Activated CD8-positive, alpha-beta memory T cell treated with anti-CD3 and anti-CD28 coated beads, Interleukin-2, amount 50 U/mL, for 1 hour (primary cell): ENCODE data around the gene HS3ST3A1.
"Not testable (repeated sequence)": the region's sequence is repeated elsewhere in the genome, so short reads cannot be mapped to it uniquely, and the experiment has no call there.

Experiments
- DNase-seq: peaks from one replicate; pipeline ENCODE4 v3.0.0-alpha.2; 2020; ENCODE audit errors: extremely low read depth

Gene HS3ST3A1

DNA sequence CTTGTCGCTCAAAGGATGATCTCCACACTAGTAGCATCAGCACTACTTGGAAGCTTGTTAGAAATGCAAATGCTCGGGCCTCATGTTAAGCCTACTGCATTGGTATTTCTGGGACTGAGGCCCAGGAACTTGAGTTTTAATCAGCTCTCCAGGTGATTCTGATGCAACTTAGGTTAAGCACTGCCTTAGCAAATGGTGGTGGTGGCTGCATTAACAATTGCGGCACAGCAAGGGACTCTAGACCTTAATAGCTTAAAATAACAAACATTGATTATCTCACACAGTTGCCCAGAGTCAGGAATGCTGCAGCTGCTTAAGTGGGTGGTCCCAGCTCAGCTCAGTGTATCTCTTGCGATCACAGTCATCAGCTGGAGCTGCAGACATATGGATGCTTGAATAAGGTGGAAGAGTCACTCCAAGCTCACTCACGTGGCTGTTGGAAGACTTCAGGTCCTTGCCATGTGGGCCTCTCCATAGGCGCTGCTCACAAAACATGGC is 25.8 kb downstream of the HS3ST3A1 start:
- no peak for DNase-seq

DNA sequence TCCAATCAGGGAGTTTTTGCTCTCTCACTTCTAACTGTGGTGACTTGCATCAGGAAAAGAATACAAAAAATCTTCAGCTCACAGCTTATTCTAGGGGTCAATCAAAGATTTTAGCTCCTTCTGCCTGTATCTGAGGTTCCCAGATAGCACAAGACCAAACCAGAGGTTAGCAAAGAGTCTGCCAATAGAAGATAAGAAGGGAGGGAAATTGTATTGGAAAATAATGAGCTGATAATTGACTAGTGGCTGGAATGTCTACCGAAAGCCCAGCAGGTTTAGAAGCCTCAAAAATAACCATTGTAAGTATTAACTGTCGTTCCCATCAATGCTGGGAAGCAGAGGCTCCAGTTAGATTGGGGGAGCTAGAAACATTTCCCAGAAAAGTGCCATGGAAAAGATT is 26.3 kb downstream of the HS3ST3A1 start:
- no peak for DNase-seq

DNA sequence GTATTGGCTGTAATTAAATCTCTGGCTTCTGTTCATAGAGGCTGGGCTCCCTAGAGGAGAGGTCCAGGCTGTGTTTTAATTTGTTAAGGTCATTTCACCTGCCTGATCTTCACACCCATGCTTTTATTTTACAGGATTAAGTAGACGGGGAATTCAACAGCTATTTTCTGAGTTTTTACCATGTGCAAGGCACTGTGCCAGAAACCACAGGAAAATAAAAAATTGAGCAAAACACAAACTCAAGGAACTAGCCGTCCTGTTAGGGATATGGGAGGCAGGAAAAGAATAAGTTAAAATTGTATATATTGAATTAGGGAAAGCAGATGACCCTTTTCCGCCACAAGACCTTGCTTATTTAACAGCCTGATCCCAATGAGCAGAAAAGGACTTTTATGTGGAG is 29.1 kb downstream of the HS3ST3A1 start:
- no peak for DNase-seq

DNA sequence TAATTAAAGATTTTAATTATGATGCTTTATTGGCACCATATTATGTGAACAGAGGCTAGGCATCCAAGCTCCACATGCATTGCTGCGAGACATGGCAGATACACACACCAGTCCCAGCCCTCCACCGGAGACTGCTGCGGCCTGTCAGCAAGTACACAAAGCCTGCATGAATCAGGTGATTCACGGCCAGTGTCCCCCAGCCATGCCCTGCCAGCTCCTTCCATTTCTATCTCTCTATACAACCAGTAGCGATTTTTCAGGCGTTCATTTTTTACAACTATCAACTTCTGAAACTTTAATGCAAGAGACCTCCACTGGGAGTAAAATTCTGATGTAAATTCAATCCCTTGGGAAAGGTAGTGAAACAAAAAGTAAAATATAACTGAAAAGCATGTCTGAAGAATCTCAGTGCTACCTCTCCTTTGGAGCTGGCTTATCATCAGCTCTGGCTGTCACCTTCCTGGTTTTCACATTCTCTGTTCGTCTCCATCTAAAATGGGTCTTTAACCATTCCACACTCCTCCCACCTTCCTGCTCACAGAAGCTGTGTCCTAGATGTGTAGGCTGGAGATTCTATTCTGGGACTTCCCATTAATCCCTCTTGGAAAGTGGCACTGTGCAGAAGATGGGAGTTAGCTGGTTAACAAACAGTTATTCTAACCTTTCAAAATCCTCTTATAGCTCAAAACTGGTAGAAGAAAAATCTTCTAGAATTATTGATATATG is 32.2 kb downstream of the HS3ST3A1 start:
- DNase-seq = no peak

DNA sequence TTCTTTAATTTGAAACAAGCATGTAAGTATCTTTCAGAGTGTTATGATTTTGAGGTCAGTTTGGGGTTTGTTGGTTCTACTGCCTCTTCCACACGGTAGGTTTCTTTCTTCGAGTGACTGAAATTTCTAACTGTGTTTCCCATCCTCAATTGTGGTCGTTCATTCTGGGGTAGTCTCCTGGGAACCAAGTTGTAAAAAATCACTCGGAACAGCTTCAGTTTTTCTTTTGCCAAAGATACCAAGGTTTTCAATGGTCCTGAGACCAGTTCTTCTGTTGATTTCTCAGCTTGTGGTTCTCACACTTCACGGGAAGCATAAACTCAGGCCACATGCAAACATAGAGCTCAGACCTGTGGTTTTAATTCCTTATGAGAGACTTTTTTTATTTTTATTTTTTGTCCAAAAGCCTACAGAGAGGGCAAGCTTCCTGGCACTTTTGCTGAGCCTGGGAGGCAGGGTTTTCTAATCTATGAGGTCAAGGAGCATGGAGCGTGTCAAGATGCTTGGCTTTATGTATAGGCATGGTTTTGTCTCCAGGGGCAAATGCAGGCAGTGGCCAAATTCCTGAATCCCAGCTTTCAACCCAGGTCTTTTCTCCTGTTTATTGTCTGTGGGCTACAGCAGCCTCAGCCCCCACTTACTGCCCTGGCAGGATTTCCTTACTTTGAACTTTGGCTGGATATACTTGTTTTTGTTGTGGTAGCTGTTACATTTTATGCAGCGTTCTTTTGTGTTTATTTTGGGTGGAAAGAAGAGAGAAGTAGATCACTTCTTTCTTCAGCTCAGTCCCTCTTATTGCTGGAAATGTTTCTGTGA is 32.9 kb downstream of the HS3ST3A1 start:
- DNase-seq = no peak

DNA sequence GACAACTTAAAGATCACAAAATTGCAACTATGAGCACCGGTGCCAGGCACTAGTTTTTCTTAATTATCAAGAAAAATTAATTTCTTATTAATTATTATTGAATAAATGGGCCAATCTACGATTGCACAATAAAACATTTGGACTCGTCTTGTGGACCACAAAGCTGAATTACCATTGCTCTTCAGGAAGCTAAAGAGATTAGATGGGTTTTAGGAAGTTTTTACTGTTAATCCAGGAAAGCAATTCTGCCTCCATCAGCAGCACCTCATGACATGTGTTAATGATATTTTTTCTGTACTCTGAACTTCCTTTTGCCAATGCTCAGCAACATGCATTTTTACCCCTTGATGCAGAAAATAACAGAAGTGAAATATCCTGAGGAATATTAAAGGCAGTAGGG is 37.9 kb downstream of the HS3ST3A1 start:
- no peak for DNase-seq

DNA sequence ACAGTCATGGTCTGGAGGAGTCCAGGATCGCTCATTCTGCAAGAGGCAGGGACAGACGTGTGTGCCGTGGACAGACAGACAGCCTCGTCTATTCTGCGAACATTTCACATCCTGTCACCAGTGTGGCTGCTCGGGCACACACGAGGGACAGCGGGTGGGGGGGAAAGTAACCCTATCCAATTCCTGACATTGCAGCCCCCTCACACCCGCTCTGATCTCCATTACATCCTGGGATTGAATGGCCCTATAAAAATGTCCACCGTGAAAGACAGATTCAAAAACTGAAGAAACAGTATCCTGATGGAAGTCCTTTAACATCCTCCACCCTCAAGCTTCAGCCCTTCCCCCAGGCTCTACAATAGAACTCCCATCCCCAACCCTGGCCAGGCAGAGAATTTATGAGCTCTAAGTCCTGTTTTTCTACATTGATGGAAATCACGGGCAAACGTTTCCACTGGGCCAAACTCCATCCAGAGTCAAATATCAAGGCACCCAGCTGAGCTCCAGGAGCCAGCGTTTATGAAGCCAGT is 39.4 kb downstream of the HS3ST3A1 start:
- DNase-seq = no peak

DNA sequence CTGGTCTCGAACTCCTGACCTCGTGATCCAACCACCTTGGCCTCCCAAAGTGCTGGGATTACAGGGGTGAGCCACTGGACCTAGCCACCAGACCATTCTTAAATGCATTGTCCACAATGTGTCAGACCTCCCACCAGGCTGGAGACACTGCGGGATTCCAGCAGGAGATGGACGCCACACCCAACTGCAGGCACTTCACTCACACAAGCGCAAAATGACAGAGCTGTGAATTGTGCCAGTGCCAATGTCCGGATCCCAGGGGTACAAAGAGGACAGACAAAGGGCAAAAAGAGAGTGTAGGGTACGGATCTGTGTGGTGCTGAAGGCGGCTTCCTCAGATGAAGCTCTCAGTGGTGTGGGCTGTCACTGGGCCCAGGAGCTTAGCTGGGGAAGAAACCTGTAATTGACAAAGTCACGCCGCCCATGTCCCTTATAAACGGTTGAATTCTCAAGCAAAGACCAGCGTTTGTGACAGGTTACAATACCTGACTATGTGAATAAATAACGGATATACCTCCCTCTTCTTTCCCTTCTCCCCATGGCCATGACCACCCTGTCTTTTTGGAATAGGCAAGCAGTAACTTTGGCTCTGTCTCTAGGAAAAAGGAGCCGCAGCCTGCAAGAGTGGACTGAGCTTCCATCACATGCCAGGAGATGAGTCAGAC is 40.0 kb downstream of the HS3ST3A1 start:
- DNase-seq = no peak

DNA sequence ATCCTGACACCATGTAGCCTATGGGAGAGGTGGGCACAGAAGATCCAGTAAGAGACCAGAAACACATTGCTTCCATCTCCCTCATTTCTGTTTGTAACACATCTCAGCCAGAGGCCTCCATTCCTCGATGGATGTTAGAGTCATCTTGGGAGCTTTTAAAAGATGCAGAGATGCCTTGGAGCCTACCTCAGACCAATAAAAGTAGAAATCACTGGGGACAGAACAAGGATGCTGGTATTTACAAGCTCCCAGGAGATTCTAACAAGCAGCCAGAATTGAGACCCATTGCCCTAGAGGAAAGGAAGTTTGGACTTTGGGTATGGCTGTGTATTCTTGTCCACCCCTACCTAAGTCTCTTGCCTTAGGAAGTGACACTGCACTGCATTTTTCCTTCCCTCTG is 40.8 kb downstream of the HS3ST3A1 start:
- no peak for DNase-seq

DNA sequence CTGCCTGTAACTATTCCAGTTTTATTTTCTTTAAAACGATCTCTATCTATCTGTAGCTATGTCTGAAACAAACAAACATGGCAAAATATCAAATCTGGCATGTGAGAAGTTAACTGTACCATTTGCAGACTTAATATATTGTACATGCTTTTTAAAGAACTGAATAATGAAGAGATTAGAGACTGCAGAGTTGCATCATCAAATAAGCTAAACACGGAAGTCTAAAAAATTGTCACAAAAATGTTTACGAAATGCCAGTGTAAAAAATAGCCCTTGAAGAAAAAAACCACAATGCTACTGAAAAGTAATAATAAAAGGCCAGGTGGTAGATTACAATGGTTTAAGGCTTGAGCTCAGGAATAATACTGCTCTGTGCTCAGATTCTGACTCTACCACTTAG is 43.1 kb downstream of the HS3ST3A1 start:
- DNase-seq = no peak

DNA sequence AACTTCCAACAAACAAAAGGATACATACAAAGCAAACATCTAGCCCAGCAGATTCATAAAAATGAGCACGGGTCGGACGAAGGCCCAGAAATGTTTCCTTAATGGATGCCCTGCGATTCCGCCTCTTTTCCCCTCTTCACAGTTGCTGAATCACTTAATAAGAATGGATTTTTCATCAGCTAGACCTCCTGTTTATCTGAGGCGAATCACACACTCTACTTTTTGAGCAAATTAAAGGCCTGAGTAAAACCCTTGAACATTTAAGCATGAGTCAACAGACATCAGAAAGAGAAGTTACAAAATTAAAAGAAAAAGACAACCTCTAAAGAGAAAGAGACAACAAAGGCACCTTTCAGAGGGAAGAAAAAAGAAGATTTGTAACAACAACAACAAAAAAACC is 44.7 kb downstream of the HS3ST3A1 start:
- no peak for DNase-seq

DNA sequence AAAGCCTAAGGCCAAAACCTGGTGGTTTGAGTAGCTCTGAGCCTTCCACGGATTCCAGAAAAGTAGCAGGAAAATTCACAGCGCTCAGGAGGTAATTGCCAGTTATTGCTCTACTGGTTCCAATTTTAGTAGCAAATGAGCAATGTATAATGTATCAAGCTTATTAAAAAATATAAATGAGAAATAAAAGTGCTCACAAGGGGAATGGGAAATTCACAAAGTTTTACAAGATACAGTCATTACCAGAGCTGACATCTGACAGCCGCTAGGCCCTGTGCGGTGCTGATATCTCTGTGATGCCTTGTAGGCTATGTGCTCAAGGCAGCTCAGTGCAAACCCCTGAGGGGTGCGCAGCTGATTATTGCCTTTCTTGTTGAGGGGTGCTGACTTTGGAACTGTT is 47.5 kb downstream of the HS3ST3A1 start:
- DNase-seq = no peak

DNA sequence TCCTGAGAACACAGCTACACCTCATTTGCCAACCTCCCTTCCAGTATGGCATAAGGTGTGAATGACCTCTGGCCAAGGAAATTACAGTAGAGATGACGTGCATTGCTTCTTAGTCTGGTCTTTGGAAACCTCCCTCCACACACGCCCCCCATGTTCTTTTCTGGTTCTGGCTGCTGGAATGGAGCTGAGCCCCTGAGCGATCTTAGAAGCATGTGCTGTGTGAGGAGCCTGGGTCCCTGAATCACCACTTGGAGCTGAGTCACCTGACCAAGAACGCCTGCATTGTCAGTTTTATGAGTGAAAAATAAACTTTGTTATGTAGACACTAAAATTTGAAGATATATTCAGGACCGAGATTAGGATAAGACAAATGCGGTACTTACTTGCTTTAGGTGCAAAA is 51.4 kb downstream of the HS3ST3A1 start:
- no peak for DNase-seq

DNA sequence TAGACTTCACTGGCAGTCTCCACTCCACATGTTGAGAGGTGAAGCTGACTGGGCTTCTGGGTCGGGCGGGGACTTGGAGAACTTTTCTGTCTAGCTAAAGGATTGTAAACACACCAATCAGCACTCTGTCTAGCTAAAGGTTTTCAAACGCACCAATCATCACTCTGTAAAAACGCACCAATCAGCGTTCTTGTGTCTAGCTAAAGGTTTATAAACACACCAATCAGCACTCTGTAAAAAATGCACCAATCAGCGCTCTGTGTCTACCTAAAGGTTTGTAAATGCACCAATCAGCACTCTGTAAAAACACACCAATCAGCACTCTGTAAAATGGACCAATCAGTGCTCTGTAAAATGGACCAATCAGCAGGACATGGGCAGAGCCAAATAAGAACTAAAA is 53.2 kb downstream of the HS3ST3A1 start:
- DNase-seq = not testable (repeated sequence)

DNA sequence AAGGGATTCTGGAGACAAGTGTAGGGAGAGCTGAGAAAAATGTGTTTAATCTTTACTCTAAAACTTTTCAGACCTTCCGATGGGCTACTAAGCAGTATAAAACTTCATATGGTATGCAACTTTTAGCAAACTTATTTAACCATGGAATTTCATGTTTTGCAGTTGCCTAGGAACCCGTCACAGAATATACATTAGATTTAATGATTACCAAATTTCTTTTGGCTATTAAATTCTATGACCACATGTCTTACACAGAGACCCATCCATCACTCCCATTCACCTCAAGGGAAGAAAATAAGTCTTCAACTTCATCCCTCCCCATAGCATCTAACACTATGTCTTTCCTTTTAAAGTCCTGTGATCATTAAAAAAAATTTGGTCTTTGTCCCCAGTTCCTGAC is 54.9 kb downstream of the HS3ST3A1 start:
- DNase-seq = no peak

DNA sequence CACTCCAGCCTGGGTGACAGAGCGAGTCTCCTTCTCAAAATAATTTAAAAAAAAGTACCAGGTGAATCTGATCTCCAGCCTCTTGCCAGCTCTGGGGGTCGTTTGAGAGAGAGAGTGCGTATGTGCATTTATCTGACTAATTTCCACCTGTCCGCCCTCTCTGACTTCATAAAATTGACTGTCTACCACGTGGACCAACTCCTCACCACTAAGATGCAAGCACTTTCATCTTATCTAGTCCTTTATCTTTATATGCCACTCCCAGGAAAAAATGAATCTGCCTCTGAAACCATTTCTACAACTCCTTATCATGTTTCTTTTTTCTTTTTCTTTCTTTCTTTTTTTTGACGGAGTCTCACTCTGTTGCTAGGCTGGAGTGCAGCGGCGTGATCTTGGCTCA is 55.8 kb downstream of the HS3ST3A1 start:
- DNase-seq = no peak

DNA sequence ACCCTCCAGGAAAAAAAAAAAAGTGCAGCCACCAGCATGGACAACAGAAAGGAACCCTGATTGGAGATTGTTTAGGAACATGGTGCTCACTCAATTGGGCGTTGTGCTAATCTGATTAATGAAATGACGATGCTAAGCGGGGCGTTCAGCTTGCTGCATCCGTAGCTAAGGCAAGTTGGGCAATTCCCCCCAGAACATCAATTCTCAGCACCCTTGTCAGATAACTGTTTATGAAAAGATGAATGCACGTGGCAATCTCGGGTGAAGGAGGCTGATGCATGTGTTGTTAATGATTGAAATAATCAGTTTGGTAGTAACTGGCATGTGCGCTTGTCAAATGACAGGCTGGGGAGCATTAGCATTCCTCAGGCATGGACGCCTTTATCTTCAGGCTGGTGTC is 57.0 kb downstream of the HS3ST3A1 start:
- DNase-seq = no peak

DNA sequence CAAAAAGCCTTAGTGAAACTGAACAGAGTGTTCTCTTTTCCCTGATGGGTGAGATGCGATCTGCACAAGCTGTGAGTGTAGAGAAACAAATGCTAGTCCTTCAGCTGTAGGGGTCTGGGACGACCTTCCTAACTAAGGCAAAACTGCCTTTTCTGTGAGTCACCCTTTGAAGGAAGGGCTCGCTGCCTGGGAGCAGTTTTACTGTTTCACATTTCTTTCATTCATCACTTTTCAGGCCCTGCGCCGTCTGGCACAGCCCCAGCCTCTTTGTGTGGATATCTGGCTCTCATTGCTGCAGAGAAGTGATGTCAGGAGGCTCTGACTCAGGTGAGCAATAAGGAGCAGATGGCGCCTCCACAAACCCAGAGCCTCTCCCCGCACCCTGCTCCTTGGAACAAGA is 57.4 kb downstream of the HS3ST3A1 start:
- DNase-seq = no peak

DNA sequence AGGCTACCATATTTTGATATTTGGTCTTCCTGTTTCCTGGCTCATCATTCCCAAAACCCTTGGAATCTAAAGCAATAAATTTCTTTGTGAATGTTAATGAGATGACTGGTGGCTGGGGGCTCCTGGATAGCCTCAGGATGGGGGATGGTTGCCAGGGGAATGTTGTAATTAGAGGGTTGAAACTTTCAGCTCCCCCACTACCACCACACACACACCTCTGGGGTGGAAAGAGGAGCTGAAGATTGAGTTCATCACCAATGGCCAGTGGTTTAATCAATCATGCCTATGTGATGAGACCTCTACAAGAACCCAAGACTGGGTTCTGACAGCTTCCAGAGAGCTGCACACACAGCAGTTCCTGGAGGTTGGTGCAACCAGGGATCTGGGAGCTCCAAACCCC is 59.1 kb downstream of the HS3ST3A1 start:
- DNase-seq = no peak

DNA sequence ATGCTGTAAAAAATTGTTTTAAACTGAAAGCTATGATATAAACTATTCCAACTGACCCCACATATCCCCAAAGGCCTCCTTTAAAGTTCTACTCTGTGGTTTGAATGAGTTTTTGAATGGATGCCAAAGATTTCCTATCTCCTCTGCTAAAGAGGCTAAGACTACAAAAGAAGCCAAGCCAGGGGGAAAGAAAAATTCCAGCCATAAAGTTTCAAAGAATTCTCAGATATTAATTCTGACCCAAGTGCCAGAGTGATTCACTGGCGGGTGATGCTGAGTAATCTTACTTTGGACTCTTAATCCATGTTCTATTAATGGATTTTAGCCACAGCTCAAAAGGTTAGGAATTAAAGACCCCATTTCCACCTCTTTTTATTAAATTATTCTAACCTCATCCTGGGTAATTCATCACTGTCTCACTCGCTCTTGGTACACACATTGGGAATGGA is 60.7 kb downstream of the HS3ST3A1 start:
- DNase-seq = no peak

DNA sequence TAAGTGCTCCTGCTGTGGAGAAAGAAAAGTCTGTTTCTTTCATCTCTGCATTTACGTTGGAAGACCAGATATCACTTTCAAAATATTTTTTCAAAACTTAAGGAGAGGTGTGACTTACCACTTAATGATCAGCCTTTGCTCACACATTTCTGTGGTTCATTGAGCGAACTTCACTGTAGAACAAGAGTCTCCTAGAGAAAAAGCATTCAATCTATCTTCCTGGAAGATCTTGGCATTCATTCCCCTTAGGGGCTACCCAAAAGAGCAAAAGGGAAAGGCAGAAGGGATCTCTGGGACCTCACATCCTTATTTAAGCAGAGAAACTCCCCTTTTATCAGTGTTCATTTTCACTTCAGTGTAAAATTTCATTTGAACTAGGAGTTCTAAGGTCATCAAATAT is 61.2 kb downstream of the HS3ST3A1 start:
- no peak for DNase-seq

DNA sequence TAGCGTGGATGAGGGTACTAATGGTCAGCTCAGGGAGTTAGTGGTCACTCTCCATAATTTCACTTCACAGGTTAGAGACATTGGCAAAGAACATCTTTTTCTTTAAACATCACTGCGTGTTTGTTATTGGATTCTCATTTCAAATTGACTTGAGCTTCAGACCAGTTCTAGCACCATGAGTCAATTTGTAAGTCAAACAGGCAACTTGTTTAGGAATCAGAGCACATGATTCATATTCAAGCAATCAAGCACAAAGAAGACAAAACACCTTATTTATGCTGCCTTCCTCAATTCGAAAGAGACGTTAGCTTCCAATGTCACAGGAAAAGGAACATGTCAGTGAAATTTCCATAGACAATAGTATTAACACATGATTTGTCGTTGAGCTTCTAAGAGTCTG is 62.3 kb downstream of the HS3ST3A1 start:
- no peak for DNase-seq
